ENCODE measurements around the gene CEP192.

Gene CEP192

DNA sequence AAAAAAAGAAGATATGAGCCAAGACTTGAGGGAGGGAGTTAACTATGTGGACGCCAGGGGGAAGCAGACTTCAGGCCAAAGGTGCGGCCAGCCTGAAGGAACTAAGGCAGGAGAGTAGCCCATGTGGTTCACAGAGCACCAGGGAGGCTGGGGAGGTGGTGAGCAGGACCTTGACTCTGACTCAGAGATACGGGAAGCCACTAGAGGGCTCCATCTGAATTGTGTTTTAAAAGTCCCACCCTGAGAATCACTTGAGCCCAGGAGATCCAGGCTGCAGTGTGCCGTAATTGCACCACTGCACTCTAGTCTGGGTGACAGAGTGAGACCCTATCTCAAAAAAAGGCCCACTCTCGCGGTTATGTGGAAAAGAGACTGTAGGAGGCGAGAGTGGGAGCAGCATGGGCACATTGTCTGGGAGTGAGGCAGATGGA is 12.3 kb downstream of the CEP192 start:
- H3K4me3 ChIP-seq (ENCODE audit: low read depth, low read length), result no peak overlapping the region
- TF ChIP-seq, protein P1, sequence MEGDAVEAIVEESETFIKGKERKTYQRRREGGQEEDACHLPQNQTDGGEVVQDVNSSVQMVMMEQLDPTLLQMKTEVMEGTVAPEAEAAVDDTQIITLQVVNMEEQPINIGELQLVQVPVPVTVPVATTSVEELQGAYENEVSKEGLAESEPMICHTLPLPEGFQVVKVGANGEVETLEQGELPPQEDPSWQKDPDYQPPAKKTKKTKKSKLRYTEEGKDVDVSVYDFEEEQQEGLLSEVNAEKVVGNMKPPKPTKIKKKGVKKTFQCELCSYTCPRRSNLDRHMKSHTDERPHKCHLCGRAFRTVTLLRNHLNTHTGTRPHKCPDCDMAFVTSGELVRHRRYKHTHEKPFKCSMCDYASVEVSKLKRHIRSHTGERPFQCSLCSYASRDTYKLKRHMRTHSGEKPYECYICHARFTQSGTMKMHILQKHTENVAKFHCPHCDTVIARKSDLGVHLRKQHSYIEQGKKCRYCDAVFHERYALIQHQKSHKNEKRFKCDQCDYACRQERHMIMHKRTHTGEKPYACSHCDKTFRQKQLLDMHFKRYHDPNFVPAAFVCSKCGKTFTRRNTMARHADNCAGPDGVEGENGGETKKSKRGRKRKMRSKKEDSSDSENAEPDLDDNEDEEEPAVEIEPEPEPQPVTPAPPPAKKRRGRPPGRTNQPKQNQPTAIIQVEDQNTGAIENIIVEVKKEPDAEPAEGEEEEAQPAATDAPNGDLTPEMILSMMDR (conservative IDR thresholded peaks at IDR 0.05; ENCODE audit: low read depth, low read length), result peak; percentile 72
- DNase-seq (ENCODE audit: low read depth), result peak; percentile 92

DNA sequence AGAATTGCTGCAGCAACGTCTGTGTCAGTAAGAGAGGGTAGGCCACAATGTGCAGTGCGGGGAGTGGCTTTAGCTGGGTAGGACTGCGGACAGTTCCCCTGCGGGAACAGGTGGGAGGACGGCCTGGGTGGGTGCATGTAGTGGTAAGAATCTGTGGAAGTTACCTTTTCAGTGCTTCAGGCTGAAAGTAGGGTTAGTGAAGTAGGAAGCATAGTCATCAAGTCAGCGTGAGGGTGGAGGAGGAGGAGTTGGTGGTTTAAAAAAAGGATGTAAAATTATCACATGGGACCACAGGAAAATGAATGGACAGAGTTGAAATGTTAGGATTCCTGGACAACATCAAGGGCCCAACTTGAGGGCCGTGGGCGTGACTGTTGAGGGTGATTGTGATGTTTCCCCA is 13.2 kb downstream of the CEP192 start:
- no peak for DNase-seq (ENCODE audit: low read depth)
- no peak overlapping the region for H3K4me3 ChIP-seq (ENCODE audit: low read depth, low read length)
- TF ChIP-seq, protein P1 (conservative IDR thresholded peaks at IDR 0.05; ENCODE audit: low read depth, low read length), result no peak

DNA sequence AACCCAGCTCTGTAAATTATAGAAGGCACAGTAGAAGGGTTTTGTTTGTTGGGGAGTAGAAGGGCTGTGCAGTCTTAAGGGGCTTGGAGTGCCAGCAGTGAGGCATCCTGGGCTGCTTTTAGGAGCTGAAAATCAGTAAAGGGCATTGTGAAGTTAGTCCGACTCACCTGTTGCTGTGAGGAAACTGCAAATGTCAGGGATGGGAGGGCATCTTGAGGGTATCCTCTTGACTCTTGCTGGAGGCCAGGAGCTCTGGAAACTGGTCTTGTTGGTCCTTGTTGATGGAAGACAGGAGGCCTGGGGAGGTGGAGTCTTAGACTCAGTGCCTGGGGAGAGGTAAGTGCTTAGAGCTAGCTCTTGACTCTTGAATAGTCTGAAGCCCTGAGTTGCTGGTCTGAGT is 14.1 kb downstream of the CEP192 start:
- no peak overlapping the region for H3K4me3 ChIP-seq (ENCODE audit: low read depth, low read length)
- no peak for DNase-seq (ENCODE audit: low read depth)
- TF ChIP-seq, protein P1 (conservative IDR thresholded peaks at IDR 0.05; ENCODE audit: low read depth, low read length), result no peak

GRCh38 chr18:13006531-13007247 is 15.5 kb downstream of the CEP192 start:
- DNase-seq (ENCODE audit: low read depth), result no peak

GRCh38 chr18:13007248-13007560 is 16.0 kb downstream of the CEP192 start:
- DNase-seq (ENCODE audit: low read depth), result no peak
- TF ChIP-seq, protein P1 (conservative IDR thresholded peaks at IDR 0.05; ENCODE audit: low read depth, low read length), result no peak
- no peak overlapping the region for H3K4me3 ChIP-seq (ENCODE audit: low read depth, low read length)

More at GRCh38 chr18:13006531-13007247, 15.5 kb downstream of the CEP192 start:
- TF ChIP-seq, protein P1 (conservative IDR thresholded peaks at IDR 0.05; ENCODE audit: low read depth, low read length), result no peak
- no peak overlapping the region for H3K4me3 ChIP-seq (ENCODE audit: low read depth, low read length)

- no peak for DNase-seq (ENCODE audit: low read depth)
- TF ChIP-seq, protein P1 (conservative IDR thresholded peaks at IDR 0.05; ENCODE audit: low read depth, low read length), result no peak
- H3K4me3 ChIP-seq (ENCODE audit: low read depth, low read length), result no peak overlapping the region
Measured at GRCh38 chr18:13011719-13012118, 20.6 kb downstream of the CEP192 start.

DNA sequence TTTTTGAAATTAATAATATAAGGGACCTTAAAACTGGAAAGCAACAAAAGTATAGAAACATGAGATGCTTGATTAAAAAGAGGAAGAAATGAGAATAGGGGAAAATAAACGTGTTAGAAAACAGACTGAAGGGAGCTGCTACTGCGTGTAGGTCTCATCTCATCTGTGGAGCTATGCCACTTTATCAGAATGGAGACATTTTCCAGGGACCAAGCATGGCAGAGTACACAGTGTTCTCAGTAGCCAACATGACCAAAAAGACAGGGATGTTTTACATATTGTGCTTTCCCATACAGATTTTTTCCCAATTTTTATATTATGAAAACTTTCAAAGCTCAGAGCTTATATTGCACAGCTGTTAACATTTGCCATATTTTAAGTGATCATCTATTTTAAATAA is 23.1 kb downstream of the CEP192 start:
- TF ChIP-seq, protein P1 (conservative IDR thresholded peaks at IDR 0.05; ENCODE audit: low read depth, low read length), result no peak
- H3K4me3 ChIP-seq (ENCODE audit: low read depth, low read length), result no peak overlapping the region
- no peak for DNase-seq (ENCODE audit: low read depth)

Measured in choroid plexus epithelial cell (primary cell).